Stimulated activated CD4-positive, alpha-beta T cell treated with anti-CD3 and anti-CD28 coated beads, Interleukin-1b, Interleukin-23, amount 100 ng/mL, for 1 hour (primary cell): Measurements from ENCODE around the gene SYT12.

Source experiments
- DNase-seq, 2 donors: peaks; one replicate each; pipeline ENCODE4 v3.0.0-alpha.2; 2020; ENCODE audit warnings: low read depth in 2 of 2

Gene SYT12

DNA sequence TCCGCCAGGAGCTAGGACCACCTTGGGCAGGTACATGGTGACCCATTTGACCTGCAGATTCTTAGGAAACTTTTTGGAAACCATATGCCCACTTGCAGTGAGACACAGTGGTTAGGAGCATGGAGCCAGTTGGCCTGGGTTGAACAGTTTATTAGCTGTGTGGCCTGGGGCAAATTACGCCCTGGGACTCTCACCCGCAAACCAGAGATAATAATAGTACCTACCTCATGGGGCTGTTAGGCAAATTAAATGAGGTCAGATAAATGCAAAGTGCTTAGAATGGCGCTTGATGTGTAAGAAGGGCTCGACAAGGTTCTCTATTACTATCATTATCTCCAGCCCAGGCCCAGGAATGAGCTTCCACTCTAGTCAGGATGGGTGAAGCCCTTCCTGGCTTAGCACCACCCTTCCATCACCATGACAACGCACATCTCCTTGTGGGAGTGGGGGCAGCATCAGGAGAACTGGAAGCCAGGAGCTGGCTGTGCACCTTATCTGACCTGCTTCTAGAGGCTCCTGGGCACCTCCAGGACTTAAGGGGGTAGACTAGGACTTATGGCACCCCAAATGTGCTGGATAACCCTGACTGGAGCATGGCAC is 5.1 kb downstream of the SYT12 start:
- DNase-seq = no peak

DNA sequence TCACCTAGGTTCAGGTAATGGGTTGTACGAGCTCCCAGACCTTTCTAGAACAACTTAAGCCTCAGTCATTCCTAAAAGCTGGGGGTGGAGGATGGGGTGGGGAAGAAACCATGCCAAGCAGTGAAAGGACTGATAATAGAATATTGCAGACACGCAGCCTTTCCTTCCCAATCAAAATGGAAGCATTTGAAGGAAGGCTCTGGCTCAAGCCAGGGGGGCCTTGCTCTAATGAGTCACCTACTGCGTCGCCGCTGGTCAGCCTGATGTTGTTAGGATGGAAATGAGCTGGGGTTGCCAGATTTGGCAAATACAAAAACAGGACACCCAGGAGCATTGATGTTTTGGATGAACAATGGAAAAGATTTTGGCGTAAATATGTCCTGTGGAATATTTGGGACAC is 6.2 kb downstream of the SYT12 start:
- no peak for DNase-seq

DNA sequence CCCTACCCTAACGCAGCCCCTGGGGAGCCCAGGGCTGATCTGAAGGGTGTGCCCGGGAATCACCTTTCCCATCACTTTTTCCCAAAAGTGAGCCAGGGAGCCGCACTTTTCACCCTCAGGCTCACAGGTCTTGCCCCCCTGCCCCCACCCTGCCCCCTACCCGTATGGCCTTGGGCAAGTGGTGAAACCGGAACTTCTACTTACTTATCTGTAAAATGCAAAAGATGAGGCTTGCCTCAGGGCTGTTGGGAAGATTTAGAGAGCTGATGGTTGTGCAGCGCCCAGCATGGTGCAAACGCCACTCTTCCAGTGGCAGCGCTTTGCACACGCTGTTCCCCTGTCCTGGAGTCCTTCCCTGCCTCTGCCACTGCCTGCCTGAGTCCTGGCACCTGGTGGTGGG is 8.0 kb downstream of the SYT12 start:
- DNase-seq = no peak

DNA sequence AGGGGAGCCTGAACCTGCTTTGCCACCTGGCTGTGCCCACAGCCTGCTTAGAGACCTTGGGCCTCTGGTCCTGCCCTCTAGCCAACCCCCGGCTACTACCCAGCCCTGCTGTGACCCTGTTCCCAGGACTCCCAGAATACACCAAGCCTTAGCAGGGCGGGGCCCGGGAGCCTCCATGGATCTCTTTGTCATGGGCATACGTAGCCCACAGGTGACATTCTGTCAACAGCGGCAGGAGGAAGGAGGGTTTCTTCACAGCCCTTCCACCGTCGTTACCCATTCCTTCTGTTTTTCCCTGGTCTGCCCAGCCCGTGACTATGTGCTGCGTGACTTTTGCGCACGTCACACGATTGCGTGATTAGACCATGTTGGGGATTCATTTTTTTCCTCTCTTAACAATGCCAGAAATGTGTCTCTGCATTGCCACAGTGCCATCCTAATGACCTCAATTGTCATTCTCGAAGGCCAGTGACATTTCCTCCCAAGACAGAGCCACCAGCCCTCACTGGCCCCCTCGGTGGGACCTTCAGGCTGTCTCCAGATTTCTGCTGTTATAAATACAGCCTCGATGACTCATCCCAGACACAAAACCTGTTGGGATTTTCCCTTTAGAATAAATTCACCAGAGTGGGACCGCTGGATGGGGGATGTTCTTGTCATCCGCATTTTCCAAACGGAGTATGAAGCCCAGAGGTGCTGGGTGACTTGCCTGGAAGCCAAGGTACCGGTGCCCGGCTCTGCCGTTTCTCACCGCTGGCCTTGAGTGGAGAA is 9.0 kb downstream of the SYT12 start:
- DNase-seq = no peak

DNA sequence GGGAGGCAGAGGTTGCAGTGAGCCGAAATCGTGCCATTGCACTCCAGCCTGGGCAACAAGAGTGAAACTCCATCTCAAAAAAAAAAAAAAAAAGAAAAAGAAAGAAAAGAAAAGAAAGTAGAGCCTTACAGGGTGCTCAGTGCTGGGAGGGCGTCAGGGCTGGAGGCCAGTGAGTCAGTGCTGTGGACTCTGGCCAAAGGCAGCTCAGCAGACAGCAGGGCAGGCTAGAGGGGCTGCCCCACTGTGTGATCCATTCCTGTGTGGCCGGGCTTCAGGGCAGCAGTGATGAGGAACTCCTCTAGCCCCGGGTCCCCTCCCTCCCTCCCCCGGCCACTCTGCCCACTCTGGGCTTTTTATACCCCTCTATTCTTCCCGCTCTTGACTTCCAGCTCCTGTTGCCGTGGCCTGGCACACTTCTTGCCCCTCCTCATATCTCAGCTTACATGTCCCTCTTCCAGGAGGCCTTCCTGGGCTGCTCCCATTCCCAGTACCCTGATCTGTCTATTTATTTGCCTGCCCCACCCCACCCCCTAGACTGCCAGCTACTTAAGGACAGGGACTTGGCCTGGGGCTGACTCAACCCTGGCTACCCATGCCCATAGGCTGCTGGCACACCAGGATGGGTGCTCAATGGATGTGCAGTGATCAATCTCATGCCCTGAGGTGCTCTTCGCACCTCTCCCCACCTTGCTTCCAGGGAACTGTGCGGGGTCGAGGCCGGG is 10.1 kb downstream of the SYT12 start:
- DNase-seq = no peak

DNA sequence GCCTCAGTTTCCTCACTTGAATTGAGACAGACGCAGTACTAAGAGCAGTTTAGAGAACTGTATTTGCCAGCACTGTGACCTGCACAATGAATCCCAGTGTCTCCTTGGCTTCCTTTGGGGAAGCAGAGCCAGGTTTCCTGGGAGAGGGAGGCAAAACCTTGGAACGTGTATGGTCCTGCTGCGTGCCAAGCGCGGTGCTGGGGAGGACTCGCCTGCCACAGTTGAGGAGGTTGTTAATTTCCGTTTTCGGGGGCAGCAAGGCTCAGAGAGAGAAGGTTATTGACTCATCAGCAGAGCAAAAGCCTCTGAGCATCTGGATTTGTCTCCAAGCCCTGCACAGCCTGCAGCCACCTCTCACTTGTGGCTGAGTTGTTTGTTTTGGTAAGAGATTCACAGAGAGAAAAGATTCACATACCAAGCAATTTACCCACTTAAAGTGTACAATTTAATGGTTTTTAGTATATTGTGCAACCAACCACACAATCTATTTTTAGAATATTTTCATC is 10.8 kb downstream of the SYT12 start:
- DNase-seq = no peak

DNA sequence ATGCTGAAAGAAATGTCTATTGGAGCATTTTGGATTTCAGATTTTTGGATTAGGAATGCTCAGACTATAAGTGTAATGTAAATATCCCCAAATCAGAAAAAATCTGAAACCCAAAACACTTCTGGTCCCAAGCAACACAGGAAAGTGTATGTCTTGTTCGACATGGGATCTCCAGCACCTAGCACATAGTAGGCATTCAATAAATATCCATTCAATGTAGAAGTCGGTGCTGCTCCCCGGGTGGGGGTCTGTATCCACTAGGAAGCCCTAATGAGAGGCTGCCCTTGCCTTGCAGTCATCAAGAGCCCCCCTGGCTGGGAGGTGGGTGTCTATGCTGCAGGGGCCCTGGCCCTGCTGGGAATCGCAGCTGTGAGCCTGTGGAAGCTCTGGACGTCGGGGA is 11.4 kb downstream of the SYT12 start:
- no peak for DNase-seq

DNA sequence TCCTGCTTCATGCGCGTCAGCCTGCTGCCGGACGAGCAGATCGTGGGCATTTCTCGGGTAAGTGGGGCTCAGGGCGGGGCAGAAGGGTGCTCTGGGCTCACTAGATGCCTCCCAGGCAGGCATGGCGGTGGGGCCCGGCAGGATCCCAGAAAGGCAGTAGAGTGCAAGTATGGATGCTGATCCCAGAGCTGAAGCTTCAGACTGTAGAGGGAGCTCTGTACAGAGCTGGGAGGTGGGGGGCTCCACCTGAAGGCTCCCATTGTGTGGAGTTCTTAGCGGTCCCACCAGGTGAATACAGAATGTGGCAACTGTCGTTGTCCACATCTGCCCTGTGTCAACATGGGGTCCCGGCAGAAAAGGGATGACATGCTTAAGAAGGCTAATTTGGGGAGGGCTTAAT is 17.2 kb downstream of the SYT12 start:
- no peak for DNase-seq

DNA sequence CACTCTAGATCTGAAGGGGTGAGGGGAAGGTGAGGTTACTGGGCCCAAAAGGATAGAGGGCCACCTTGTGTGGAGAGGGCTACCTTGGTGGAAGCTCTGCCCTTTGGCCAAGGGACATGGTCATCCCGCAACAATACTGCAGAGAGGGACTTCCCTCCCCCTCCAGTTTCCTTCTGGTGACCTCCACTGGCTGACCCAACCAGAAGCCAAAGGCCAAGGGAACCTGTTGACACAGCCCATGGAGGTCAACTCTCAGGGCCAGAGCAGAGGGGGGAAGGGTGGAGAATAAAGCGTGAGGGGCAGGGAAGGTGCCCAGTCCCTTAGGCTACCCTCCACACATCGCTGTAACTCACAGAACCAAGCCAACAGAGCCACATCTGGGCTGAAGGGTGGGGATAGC is 18.7 kb downstream of the SYT12 start:
- no peak for DNase-seq

DNA sequence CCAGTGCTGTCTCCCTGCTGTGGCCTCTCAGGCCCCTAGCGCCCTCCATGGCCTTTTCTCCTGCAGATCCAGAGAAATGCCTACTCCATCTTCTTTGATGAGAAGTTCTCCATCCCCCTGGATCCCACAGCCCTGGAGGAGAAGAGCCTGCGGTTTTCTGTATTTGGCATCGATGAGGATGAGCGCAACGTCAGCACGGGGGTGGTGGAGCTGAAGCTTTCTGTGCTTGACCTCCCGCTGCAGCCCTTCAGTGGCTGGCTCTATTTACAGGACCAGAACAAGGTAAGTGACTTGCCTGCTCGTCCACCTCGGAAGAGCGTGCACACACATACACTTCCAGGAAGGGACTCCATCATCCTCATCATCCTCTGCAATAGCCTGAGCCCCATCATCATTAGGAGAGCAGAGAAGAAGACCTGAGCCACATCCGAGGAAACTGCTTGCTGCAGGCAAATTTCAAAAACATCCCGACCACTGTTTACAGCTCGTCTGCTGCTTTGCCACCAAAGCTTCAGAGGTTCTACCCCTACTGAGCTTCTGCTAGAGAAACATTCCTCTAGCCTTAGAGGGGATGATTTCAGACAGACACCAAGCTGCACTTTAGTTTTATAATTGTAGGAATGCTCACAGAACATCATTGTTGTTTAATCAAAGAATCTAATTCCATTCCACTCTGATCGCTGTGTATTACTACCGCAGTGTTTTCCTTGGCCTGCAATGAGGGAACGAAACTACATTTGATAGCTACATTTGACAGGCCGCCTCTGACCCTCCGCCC is 20.8 kb downstream of the SYT12 start:
- DNase-seq = no peak

DNA sequence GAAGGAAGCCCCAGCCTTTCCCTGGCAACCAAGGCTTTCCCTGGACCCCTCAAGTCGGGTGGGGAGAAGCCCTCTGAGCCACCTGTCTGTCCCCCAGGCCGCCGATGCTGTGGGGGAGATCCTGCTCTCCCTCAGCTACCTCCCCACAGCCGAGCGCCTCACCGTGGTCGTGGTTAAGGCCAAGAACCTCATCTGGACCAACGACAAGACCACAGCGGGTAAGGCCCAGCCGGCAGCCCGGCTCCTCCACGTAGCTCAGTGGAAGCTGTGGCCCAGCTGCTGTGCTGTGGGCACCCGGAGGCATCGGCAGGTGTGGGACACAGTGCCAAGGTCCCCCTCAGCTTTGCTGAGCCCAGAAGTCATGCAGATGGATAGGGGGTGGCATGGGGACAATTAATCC is 21.6 kb downstream of the SYT12 start:
- DNase-seq = no peak

DNA sequence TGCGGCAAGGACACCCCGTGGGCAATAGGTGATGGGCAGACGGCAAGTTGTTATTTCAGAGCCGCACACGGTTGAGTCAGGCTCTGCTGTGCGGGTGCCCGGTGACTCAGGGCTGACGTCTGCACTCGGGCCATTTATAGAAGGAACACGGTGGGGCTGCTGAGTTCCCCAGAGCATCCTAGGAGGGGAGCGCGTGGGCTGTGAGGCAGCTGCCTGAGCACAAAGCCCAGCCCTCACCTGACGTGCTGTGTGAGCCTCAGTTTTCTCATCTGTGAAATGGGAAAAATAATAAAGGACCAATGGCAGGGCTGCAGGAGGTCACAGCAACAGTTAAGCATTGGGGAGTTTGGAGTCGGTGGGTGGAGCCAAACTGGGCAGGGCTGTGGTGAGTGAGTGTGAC is 22.4 kb downstream of the SYT12 start:
- DNase-seq = no peak

DNA sequence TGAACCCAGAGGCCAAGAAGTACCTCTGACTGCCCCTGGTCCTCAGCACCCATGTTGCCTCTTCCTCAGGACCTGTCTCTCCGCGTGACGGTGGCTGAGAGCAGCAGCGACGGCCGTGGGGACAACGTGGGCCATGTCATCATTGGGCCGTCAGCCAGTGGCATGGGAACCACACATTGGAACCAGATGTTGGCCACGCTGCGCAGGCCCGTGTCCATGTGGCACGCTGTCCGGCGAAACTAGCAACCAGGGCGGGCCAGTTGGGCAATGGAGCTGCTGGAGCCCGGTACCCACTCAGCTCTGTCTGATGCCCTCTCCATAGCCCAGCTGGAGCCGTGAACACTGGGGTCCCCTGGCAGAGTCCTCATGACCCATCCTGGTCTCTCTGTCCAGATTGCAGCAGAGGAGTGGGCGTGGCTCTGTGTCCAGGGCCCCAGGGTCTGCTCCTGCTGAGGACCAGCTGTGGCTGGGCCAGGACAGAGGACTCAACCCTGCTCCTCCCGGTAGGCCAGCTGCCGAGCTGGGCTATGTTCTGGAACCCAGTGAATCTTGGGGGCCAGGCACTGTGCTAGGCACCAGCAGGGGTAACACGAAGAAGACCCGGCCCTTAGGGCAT is 25.7 kb downstream of the SYT12 start:
- no peak for DNase-seq

DNA sequence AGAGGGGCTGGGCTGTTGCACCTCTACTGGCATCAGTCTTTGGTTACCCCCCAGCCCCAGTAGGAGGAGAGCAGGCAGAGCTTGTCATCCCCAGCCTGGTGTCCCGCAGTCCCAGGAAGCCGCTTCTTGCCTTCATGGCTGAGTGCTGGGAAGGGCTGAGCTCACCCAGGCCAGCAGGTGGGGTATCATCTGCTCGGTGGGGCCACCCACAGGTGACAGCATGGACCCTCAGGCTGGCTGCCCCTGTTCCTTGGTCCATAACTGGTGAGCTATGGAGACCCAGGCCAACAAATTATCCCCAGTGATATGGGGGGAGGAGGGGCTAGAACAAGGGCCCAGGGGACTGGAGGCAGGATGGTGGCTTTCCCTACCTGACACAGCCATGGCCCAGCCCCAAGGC is 27.2 kb downstream of the SYT12 start:
- DNase-seq = no peak

DNA sequence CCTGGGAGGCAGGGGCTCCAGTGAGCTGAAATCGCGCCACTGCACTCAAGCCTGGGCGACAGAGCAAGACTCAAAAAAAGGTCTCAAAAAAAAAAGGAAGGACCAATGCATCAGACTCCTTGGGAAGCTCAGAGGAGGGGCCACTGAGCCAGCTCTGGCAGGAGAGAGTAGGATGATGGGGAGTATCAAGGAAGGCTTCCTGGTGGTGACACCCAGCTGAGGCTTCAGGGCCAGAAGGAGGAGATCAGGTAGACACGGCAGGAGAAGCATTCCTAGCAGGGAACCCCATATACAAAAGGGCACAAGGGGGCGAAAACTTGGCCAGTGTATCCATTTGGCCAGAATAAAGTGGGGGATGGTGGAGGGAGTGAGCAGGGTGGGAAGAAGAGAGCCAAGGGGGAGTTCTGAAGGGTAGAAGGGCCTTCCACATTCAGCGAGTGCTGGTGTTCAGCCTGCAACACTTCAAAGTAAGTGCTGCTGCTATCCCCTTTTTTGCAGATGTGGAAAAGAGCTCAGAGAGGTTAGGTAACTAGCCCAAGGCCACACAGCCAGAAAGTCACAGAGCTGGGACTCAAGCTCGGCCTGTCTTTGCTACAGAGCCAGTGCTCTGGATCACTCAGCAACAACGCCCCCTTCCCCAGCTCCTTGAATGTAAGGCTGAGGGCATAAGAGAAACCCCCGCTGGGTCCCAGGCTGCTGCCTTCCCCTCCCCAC is 28.4 kb downstream of the SYT12 start:
- no peak for DNase-seq

DNA sequence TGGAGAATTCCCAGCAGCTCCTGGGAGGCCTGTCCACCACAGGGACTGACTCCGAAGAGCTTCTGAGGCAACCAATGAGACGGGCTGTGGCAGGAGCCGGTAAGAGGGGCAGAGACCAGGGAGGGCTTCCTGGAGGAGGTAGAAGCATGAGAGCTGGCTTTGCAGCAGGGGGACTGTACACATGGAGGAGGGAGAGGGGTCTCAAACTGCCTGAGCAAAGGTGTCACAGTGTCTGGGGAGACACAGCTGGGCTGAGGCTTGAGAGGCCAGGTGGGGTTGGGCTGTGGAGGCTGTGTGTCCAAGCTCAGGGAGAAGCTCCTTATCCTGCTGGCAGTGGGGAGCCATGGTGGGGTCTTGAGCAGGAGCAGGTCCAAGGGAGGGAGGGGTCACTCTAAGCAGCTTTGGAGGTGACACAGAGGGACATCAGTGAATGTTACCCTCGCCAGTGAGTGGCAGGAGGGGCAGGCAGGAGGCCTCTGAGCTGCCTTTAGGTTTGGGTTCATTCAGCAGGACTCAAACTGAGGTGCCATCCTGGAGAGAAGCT is 29.1 kb downstream of the SYT12 start:
- no peak for DNase-seq

DNA sequence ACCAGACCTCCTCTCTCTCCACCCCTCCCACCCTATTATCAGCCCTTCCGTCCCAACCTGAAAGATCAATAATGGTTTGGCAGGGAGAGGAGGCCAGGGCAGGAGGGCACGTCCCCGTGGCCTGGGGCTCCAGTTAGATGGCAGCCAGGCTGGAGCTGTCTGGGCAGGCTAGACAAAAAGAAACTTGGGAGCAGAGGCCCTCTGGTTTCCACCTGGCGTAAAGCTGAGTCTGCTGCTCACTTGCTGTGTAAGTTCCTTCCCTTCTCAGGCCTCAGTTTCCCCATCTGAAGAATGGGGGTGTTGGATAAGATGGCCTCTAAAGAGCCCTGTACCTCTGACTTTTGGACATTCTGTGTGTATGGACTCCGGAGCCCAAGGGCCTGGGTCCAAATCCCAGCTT is 30.0 kb downstream of the SYT12 start:
- DNase-seq = no peak

DNA sequence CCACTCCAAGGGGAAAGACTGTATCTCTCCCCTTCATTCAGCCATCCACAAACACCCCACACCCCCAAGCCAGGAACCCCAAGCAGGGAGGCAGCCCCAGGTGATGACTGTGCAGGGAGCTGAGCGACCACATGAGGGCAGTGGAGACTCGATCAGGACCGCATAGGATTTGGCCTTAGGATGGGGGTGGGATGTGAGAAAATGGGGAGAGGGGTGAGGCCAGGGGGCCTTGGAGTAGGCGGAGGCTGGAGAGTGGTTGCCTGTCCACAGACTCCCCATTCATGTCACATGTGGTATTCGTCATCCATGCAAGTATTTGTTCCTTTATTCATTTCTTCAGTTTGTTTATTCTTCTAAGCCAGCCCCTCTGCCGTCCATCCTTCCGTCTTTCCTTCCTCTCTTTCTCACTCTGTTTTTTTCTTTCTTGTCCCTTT is 31.0 kb downstream of the SYT12 start:
- DNase-seq = peak in 1 of 2 donors; percentile 17

DNA sequence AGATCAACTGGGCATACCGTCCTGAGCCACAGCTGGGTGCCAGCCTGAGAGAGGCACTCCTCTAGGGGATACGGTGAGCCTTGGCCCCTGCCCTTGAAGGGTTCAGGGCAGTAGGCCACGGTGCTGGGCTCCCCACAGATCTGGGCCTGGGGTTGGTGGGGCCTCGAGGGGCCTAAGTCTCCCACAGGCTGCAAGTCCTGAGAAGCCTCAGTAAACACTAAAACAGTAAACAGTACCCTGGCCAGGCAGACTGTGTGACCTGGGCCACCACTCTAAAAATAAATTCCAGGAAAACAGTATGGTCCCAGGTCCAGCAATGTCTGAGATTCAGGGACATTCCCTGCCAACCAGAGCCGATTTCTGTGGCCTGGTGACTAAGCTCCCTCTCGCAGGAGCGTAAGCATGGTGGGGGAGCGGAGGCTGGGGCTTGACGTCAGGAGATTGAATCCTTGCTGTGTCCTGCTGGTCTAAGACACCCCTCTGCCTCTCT is 31.5 kb downstream of the SYT12 start:
- no peak for DNase-seq

DNA sequence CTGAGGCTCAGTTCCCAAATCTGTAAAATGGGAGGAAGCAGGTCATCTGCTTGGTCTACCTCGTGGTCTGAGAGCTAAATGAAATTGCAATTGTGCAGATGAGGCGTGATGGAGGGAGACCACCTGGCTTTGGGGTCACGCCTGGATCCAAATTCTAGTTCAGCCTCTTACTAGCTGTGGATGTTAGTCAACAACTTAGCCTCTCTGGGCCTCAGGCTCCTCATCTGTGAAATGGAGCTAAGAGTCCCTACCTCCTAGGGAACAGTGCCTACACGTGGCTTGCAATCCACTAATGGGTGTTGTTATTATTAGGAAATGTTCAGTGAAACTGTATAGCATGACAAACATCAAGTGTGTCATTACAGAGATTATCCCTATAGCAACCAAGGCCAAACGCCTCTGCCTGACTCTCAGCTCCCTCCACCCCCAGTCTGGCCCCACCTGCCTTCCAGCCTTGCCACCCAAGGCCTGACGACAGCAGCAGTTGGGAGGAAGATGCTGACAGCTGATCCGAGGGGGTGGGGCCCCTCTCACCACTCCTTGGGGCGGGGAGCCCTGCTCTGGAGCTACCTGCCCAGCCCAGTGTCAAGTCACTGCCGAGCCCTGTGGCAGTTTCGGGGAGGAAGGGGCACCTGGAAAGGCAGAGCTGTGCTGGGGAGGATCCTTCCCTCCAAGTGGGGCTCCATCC is 32.0 kb downstream of the SYT12 start:
- no peak for DNase-seq
